ENCODE results near the gene SGCA. TPM values are rescaled to one million over a fixed set of nuclear protein-coding genes. Genes with fewer than 3 reads are reported as not detected.

The SGCA gene
- total and polyA plus RNA-seq, 2 of the 13 experiments (the other 11 are each of a cell fraction or from before 2014, with no cell fraction given) = not detected

- TF ChIP-seq SYNCRIP (IDR thresholded peaks at IDR 0.05; ENCODE audit: insufficient read depth, low read depth, low read length) = no peak
- no peak for TF ChIP-seq HMGXB3 (CRISPR knock-in tag; IDR thresholded peaks at IDR 0.05; ENCODE audit: borderline replicate concordance)
- TF ChIP-seq MAFF (IDR thresholded peaks at IDR 0.05; ENCODE audit: low read depth, low read length) = peak; percentile 45; the same call in 1 of the 2 replicates
- TF ChIP-seq EP300 (IDR thresholded peaks at IDR 0.05; ENCODE audit: low read depth in 2 of 2, low read length in 2 of 2) = peak; percentile 67; a peak in 2 of 4 replicates
- TF ChIP-seq EP300 (CRISPR knock-in tag; IDR thresholded peaks at IDR 0.05; ENCODE audit: borderline replicate concordance) = 0 out of 2 replicates have a peak, but pooled peaks have one; percentile 15
- TF ChIP-seq ZNF513 (CRISPR knock-in tag; conservative IDR thresholded peaks at IDR 0.05) = no peak
- TF ChIP-seq ZNF709 (CRISPR knock-in tag; IDR thresholded peaks at IDR 0.05) = no peak
- no peak for TF ChIP-seq KAT7 (CRISPR knock-in tag; IDR thresholded peaks at IDR 0.05; ENCODE audit: borderline replicate concordance)
- TF ChIP-seq HNRNPH1 (optimal IDR thresholded peaks at IDR 0.05; ENCODE audit: low read depth, low read length) = no peak
- TF ChIP-seq ZBTB49 (CRISPR knock-in tag; IDR thresholded peaks at IDR 0.05; ENCODE audit: borderline replicate concordance) = no peak
- TF ChIP-seq HOXD1 (CRISPR knock-in tag; IDR thresholded peaks at IDR 0.05) = no peak
- no peak for TF ChIP-seq NKX3-1 (CRISPR knock-in tag; IDR thresholded peaks at IDR 0.05)
- TF ChIP-seq ZNF510 (CRISPR knock-in tag; IDR thresholded peaks at IDR 0.05; ENCODE audit: low read depth) = no peak
- no peak; the same call in 1 of the 2 replicates for TF ChIP-seq ZNF839 (CRISPR knock-in tag; IDR thresholded peaks at IDR 0.05; ENCODE audit: borderline replicate concordance)
- TF ChIP-seq ATF4 (CRISPR knock-in tag; IDR thresholded peaks at IDR 0.05) = no peak; a peak in 1 of 4 replicates
- TF ChIP-seq KLF16 (CRISPR knock-in tag; IDR thresholded peaks at IDR 0.05) = no peak
- no peak for TF ChIP-seq KLF12 (CRISPR knock-in tag; IDR thresholded peaks at IDR 0.05; ENCODE audit: borderline replicate concordance)
- peak; percentile 63; the same call in 1 of the 2 replicates for TF ChIP-seq ZBTB7B (CRISPR knock-in tag; IDR thresholded peaks at IDR 0.05)
Observed at GRCh38 chr17:50133028-50133768, 32.6 kb upstream of the SGCA start (continued).
